ENCODE results near the gene TMEM19.

- TF ChIP-seq CTCF (IDR thresholded peaks at IDR 0.05): no peak
- no peak for TF ChIP-seq POLR2A (IDR thresholded peaks at IDR 0.05)
- no peak for TF ChIP-seq EP300 (IDR thresholded peaks at IDR 0.05)
These were observed 31.7 kb upstream of the TMEM19 start for GRCh38 chr12:71654200-71654599.
